ENCODE results near the gene SUMO1. TPM values are rescaled to one million over a fixed set of nuclear protein-coding genes. Genes with fewer than 3 reads are reported as not detected.

The SUMO1 gene
- total RNA-seq, 1 experiment from 2014 or later, result 67.9 TPM

DNA sequence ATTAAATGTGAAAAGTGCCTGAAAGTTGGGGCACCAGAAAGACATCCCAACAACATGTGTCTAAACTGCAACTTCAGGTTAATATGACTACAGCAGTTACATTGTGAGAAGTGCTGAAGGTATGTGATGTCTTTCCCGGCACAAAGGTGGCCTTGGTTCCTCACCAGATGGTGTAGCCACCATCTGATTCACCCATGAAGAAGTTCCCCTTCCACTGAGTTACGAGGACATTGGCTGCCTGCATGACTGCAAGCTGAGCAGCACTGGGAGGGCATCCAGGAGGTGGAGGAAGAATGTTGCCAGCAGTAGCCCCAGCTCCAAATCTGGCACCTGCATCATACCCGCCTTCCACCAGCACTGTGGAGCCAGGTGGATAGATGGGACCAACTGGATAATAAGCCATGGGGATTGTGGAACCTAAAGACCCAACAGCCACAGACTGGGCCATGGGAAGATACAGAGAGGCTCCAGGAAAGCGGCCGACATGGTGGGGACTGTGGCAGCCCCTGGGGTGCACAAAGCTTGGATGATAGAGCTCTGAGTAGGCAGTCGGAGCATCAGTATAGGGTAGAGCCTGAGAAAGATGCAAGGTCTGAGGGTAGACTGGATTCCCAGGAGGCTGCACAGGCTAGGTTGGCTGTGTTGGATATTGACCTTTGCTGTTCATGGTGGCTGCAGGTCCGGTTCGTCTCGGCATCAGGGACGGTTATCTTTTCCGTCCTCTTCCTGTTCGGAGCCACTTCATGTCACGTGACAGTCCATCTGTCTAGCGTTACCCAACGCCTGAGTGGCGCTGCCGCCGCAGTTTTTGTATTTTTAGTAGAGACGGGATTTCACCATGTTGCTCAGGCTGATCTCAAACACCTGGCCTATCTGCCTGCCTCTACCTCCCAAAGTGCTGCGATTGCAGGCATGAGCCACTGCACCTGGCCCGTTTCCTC, 36.9 kb downstream of the SUMO1 start:
- Mint-ChIP-seq H3K4me1 (ENCODE audit: insufficient read depth, unreplicated experiment) (no peaks in the 10 kb centered on the region), H3K36me3 (ENCODE audit: insufficient read depth, unreplicated experiment) (peaks cover 27% of the 10 kb centered on the region), H3K9me3 (ENCODE audit: unreplicated experiment) (no peaks in the 10 kb centered on the region), H3K27me3 (ENCODE audit: insufficient read depth, unreplicated experiment) (no peaks in the 10 kb centered on the region), H3K27ac (ENCODE audit: low read depth, unreplicated experiment) (no peak overlapping the region), H3K4me3 (ENCODE audit: unreplicated experiment) (no peak overlapping the region)
- intact Hi-C loops (cut with micrococcal nuclease), result no loop called here
- DNase-seq (ENCODE audit: unreplicated experiment), result no peak
- TF ChIP-seq, protein P1, sequence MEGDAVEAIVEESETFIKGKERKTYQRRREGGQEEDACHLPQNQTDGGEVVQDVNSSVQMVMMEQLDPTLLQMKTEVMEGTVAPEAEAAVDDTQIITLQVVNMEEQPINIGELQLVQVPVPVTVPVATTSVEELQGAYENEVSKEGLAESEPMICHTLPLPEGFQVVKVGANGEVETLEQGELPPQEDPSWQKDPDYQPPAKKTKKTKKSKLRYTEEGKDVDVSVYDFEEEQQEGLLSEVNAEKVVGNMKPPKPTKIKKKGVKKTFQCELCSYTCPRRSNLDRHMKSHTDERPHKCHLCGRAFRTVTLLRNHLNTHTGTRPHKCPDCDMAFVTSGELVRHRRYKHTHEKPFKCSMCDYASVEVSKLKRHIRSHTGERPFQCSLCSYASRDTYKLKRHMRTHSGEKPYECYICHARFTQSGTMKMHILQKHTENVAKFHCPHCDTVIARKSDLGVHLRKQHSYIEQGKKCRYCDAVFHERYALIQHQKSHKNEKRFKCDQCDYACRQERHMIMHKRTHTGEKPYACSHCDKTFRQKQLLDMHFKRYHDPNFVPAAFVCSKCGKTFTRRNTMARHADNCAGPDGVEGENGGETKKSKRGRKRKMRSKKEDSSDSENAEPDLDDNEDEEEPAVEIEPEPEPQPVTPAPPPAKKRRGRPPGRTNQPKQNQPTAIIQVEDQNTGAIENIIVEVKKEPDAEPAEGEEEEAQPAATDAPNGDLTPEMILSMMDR (IDR thresholded peaks at IDR 0.05; ENCODE audit: unreplicated experiment), result no peak
- ChIA-PET CTCF (interaction anchor here (0.6 to 1.3 kb wide), 2 partner anchors 22 to 363 kb away, joined by 3 to 5 read pairs; no protein-coding TSS in a partner anchor), POLR2A (no interaction called here)
- no TSS peak for BruUV-seq (replicated peaks)

DNA sequence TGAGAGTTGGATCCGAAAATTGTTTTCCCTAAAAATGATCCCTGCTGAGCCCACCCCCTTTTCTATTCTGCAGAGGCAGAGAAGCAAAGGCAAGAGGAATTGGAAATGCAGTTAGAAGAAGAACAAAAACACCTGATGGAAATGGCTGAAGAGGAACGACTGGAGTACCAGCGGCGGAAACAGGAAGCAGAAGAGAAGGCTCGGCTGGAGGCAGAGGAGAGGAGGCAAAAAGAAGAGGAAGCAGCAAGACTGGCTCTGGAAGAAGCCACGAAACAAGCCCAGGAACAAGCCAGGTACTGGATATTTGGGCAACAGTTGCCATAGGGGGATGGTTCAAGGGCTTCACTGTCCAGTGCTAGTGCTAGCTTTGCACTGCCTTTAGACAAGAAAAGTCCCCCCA, 41.7 kb downstream of the SUMO1 start:
- no peaks in the 10 kb centered on the region for H3K27me3 Mint-ChIP-seq (ENCODE audit: insufficient read depth, unreplicated experiment)
- no peak overlapping the region for H3K4me3 Mint-ChIP-seq (ENCODE audit: unreplicated experiment)
- peaks cover 7% of the 10 kb centered on the region for H3K36me3 Mint-ChIP-seq (ENCODE audit: insufficient read depth, unreplicated experiment)
- CTCF ChIA-PET, result no interaction called here
- intact Hi-C loops (cut with micrococcal nuclease), result no loop called here
- TF ChIP-seq, protein P1 (IDR thresholded peaks at IDR 0.05; ENCODE audit: unreplicated experiment), result no peak
- BruUV-seq (replicated peaks), result no TSS peak
- no peaks in the 10 kb centered on the region for H3K9me3 Mint-ChIP-seq (ENCODE audit: unreplicated experiment)
- no peak for DNase-seq (ENCODE audit: unreplicated experiment)
- no peaks in the 10 kb centered on the region for H3K4me1 Mint-ChIP-seq (ENCODE audit: insufficient read depth, unreplicated experiment)
- POLR2A ChIA-PET, result interaction anchor here (0.7 kb wide), 1 partner anchor 11 kb away, joined by 3 read pairs; no protein-coding TSS in a partner anchor
- no peak overlapping the region for H3K27ac Mint-ChIP-seq (ENCODE audit: low read depth, unreplicated experiment)

DNA sequence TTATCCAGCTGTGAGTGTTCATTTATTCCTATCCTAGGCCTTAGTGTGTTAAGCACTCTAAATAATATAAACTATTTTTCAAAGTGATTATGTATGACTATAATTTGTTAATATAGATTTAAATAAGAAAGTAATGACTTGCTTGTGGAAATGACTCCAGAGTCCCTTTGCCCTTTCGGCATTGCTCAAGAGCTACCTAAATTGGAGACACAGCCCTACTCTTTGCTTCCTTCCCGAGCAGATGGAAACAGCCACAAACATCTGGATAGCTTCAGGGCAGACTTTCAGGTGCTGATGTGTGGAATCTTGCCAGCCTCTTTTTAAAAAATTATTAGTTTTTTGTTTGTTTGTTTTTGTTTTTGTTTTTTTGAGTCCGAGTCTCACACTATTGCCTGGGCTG, 44.0 kb downstream of the SUMO1 start:
- Mint-ChIP-seq H3K27ac (ENCODE audit: low read depth, unreplicated experiment) (no peak overlapping the region), H3K4me3 (ENCODE audit: unreplicated experiment) (no peak overlapping the region), H3K36me3 (ENCODE audit: insufficient read depth, unreplicated experiment) (peaks cover 7% of the 10 kb centered on the region), H3K4me1 (ENCODE audit: insufficient read depth, unreplicated experiment) (no peaks in the 10 kb centered on the region), H3K27me3 (ENCODE audit: insufficient read depth, unreplicated experiment) (no peaks in the 10 kb centered on the region), H3K9me3 (ENCODE audit: unreplicated experiment) (no peaks in the 10 kb centered on the region)
- no TSS peak for BruUV-seq (replicated peaks)
- intact Hi-C loops (cut with micrococcal nuclease), result no loop called here
- POLR2A ChIA-PET, result no interaction called here
- TF ChIP-seq, protein P1 (IDR thresholded peaks at IDR 0.05; ENCODE audit: unreplicated experiment), result no peak
- CTCF ChIA-PET, result interaction anchor here (0.6 to 1.1 kb wide), 4 partner anchors 15 to 341 kb away, joined by 3 to 9 read pairs (median 4); no protein-coding TSS in a partner anchor
- no peak for DNase-seq (ENCODE audit: unreplicated experiment)

DNA sequence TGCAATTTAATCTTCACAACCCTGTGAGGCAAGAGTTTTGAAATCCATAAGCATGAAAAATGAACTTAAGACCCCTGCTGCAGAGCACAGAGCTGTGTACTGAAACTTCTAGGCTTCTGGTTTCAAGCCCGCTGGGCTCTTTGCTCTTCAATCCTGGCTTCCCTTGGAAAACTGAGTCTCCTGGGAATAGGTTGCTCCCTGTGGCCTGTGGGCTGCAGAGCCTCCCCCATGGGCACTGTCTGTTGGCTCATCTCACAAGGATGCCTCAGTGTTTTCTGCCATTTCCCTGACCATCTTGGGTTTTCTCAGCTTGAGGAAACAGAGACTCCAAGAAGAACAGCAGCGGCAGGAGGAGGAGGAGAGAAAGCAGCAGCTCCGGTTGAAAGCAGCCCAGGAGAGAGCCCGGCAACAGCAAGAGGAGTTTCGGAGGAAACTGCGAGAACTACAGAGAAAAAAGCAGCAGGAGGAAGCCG, 44.5 kb downstream of the SUMO1 start:
- BruUV-seq (replicated peaks), result no TSS peak
- Mint-ChIP-seq H3K9me3 (ENCODE audit: unreplicated experiment) (no peaks in the 10 kb centered on the region), H3K4me3 (ENCODE audit: unreplicated experiment) (no peak overlapping the region), H3K27ac (ENCODE audit: low read depth, unreplicated experiment) (no peak overlapping the region), H3K36me3 (ENCODE audit: insufficient read depth, unreplicated experiment) (peaks cover 7% of the 10 kb centered on the region), H3K27me3 (ENCODE audit: insufficient read depth, unreplicated experiment) (no peaks in the 10 kb centered on the region), H3K4me1 (ENCODE audit: insufficient read depth, unreplicated experiment) (no peaks in the 10 kb centered on the region)
- ChIA-PET CTCF (interaction anchor here (0.7 to 3.8 kb wide), 4 partner anchors 15 to 340 kb away, joined by 3 to 22 read pairs (median 6); no protein-coding TSS in a partner anchor), POLR2A (no interaction called here)
- no peak for DNase-seq (ENCODE audit: unreplicated experiment)
- intact Hi-C loops (cut with micrococcal nuclease), result no loop called here
- TF ChIP-seq, protein P1 (IDR thresholded peaks at IDR 0.05; ENCODE audit: unreplicated experiment), result no peak

Data from MCF 10A (cell line).